Right lobe of liver (tissue), 6 donors: Measurements from ENCODE around the gene CCDC88C. TPM values are rescaled to one million over a fixed set of nuclear protein-coding genes. Genes with fewer than 3 reads are reported as not detected.
"Not testable (repeated sequence)": the region's sequence is repeated elsewhere in the genome, so short reads cannot be mapped to it uniquely, and the experiment has no call there.

Source experiments
- ATAC-seq, 4 donors: fragments of 200-7000 bp; cut with Tn5 transposase; one replicate each; pipeline ENCODE4 v1.9.1; 2020; ENCODE audit warnings: mild to moderate bottlenecking in 4 of 4, moderate library complexity in 4 of 4
- DNase-seq, 3 donors: peaks; one replicate each; pipeline ENCODE4 v3.0.0-alpha.2; 2020
- H3K27ac ChIP-seq, 3 donors: fragments of 200-600 bp; one replicate each; pipeline ENCODE4 v1.8.0; 2022
- H3K27me3 ChIP-seq, 2 donors: fragments of 200-600 bp; one replicate each; pipeline ENCODE4 v1.8.0; 2022
- H3K36me3 ChIP-seq, 4 donors: fragments of 200-600 bp; sonication (generic) in 1 of 4; one replicate each; pipeline versions ENCODE4 v1.5.1 to v1.8.0; 2017 to 2022; ENCODE audit warnings: control low read depth in 1 of 4
- H3K4me1 ChIP-seq, 4 donors: fragments of 200-600 bp; sonication (generic) in 1 of 4; one replicate each; pipeline versions ENCODE4 v1.5.1 to v1.8.0; 2017 to 2022; ENCODE audit warnings: control low read depth in 1 of 4
- H3K4me3 ChIP-seq, 3 donors: fragments of 200-600 bp; one replicate each; pipeline ENCODE4 v1.8.0; 2022
- H3K9me3 ChIP-seq, 4 donors: fragments of 200-600 bp; sonication (generic) in 1 of 4; one replicate each; pipeline versions ENCODE4 v1.5.1 to v1.8.0; 2017 to 2022; ENCODE audit warnings: control low read depth in 1 of 4
- POLR2A ChIP-seq: fragments of 450-650 bp; IDR thresholded peaks from one replicate; pipeline ENCODE4 v1.6.1; 2017; ENCODE audit warnings: antibody characterized with exemption, mild to moderate bottlenecking
- WGBS: methylation state at CpG from one replicate; pipeline ENCODE4 v1.1.6; 2018; ENCODE audit warnings: low coverage, low lambda C conversion rate; ENCODE audit not compliant: insufficient coverage; ENCODE audit errors: missing lambda C conversion rate; 5-methylcytosine and 5-hydroxymethylcytosine counted together
- intact Hi-C, 2 donors: fragments of 100-400 bp; cut with DNase I; formaldehyde crosslinking; loops; one replicate each; pipeline versions ENCODE4 v1.11.2 to v1.14.1; 2022
- total RNA-seq, 6 experiments: library from RNA; depleted of rRNA in 2 of 6; stranded (reverse); fragments of >200 nt in 2 of 6; fragmentation: NEBNext Ultra II Directional in 3 of 6; extraction: Animal tissue kit (Norgen Biotek cat#: 25700) in 3 of 6; gene quantifications; one replicate each; pipeline versions ENCODE4 v1.1.0 to v1.2.4, GENCODE V29; 2016 to 2023
- TF ChIP-seq, protein P1 (sequence below), 4 donors: fragments of 200-600 bp in 3 of 4; fragments of 450-650 bp in 1 of 4; IDR thresholded peaks; one replicate each; pipeline versions ENCODE4 v1.5.1 to v1.8.0; 2016 to 2022; ENCODE audit warnings: antibody characterized with exemption in 4 of 4, mild to moderate bottlenecking in 2 of 4
- donor health status: DM: no; HTN: yes; CAD: no.
- donor health status: DM: no; HTN: no; CAD: no.
- donor health status: DM: no; HTN: no; CAD: no.
- donor health status: DM: no; HTN: yes; CAD: no.
- donor health status: DM: no; HTN: yes; CAD: no.

CCDC88C gene
- total RNA-seq, 6 experiments from 2014 or later = 1.2 to 5.7 (median 3.1) TPM

DNA sequence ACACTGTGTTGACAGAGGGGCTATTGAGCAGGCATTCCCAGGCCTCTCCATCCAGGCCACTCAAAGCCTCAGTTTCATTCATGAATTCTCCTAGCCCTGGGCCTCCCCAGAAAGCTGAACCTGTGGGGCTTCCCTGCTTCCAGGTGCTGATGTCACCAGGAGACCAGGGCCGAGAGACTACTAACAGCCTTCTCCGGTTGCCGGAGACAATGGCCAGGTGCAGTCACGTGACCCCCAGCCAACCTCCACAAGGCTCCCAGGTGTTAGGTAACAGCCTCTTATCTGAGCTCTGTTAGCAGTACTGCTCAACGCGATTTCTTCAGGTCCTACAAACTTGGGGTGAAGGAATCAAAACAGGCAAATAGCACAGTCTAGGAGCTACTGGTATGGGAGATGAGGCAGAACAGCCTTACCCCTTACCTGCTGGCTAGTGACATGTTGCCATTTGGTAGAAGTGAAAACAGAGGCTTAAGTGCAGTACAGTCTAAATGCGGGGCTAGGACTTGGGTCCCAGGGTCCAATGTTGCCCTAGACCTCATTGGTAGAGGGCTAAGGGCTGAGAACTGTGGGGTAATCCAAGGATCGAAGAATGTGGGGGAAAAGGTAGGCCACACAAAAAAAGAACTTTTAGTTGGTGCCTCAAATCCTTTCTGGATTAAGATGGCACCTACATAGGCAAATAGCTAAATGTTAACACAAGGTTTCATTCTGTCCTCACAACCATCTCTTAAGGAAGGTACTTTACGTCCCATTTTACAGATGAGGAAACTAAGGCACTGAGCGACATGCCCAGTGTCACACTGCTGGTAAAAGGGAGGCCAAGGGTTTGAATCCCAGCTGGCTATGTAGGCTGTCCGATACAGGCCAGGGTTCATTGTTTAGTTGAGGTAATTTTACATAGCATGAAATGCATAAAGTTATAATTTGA lies 3.8 kb downstream of the CCDC88C start:
- TF ChIP-seq, protein P1, sequence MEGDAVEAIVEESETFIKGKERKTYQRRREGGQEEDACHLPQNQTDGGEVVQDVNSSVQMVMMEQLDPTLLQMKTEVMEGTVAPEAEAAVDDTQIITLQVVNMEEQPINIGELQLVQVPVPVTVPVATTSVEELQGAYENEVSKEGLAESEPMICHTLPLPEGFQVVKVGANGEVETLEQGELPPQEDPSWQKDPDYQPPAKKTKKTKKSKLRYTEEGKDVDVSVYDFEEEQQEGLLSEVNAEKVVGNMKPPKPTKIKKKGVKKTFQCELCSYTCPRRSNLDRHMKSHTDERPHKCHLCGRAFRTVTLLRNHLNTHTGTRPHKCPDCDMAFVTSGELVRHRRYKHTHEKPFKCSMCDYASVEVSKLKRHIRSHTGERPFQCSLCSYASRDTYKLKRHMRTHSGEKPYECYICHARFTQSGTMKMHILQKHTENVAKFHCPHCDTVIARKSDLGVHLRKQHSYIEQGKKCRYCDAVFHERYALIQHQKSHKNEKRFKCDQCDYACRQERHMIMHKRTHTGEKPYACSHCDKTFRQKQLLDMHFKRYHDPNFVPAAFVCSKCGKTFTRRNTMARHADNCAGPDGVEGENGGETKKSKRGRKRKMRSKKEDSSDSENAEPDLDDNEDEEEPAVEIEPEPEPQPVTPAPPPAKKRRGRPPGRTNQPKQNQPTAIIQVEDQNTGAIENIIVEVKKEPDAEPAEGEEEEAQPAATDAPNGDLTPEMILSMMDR (IDR thresholded peaks at IDR 0.05) = no peak
- TF ChIP-seq POLR2A = no peak
- Histone ChIP-seq H3K4me1 (peaks cover 0 to 18% (median 0%) of the 10 kb centered on the region in 4 donors), H3K9me3 (no peaks in the 10 kb centered on the region), H3K27me3 (no peaks in the 10 kb centered on the region), H3K36me3 (no peaks in the 10 kb centered on the region), H3K4me3 (no peak overlapping the region), H3K27ac (no peak overlapping the region)
- no peak for DNase-seq
- WGBS = 83% methylated on average over 8 of the region's 11 CpGs
- intact Hi-C loops = no loop called here
- ATAC-seq = no peak

DNA sequence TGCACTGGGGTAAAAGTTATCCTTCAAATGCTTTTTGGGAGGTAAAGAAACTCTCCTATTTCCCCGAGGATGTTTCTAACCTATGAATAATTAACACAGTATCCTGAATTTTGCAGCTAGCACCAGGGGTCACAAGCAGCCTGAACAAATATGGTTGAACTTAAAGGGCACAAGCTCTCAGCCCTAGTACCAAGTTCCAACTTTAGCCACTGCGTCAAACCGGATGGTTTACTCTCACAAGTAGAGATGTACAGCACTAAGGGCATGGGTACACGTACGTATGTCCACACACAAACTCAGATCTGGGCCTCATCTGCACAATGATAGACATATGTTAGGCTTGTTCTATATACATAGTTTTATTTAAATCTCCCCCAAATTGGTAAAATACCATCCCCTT lies 4.7 kb downstream of the CCDC88C start:
- Histone ChIP-seq H3K27ac (no peak overlapping the region), H3K9me3 (no peaks in the 10 kb centered on the region), H3K27me3 (no peaks in the 10 kb centered on the region), H3K4me1 (peaks cover 0 to 11% (median 0%) of the 10 kb centered on the region in 4 donors), H3K36me3 (no peaks in the 10 kb centered on the region), H3K4me3 (no peak overlapping the region)
- TF ChIP-seq POLR2A = no peak
- TF ChIP-seq, protein P1 (IDR thresholded peaks at IDR 0.05) = no peak
- ATAC-seq (no peak), DNase-seq (no peak)
- intact Hi-C loops = no loop called here
- WGBS = 54% methylated on average over 5 of the region's 5 CpGs

DNA sequence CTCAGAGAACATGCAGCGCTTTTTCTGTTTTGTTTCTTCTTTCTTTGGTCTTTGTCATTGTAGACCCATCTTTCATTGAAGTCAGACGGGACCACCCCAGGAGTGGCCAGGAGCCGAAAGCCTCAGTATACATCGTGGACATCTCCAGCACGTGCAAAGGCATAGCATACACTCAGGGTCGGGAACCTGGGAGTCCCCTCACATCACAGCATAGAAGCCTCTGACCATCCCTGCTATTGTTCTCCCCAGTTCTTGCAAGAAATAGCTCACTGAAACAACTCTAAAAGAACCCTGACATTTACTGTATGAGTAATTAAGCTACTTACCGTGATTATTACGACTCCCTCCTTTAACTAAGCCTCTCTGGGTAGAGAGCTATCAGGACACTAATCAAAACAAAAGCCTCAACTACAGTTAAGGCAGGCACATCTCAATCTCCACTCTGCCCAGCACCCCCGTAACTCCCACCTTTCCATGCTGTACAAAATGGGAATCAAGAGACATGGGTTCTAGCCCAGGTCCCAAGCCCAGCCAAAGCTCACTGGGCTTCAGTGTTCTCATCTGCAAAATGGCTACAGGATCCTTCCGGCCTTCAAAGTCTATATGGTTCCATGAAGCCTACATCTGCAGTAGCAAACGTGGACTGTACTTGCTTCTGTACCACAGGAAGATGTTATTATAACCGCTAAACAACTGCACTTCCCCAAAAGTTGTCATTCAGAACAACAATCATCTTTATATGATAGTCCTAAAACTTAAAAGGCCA lies 6.7 kb downstream of the CCDC88C start:
- 77% methylated on average over 11 of the region's 12 CpGs for WGBS
- Histone ChIP-seq H3K4me3 (no peak overlapping the region), H3K9me3 (no peaks in the 10 kb centered on the region), H3K27ac (no peak overlapping the region), H3K36me3 (no peaks in the 10 kb centered on the region), H3K4me1 (peaks cover 0 to 11% (median 0%) of the 10 kb centered on the region in 4 donors), H3K27me3 (no peaks in the 10 kb centered on the region)
- TF ChIP-seq POLR2A = no peak
- TF ChIP-seq, protein P1 (IDR thresholded peaks at IDR 0.05) = no peak
- no peak for ATAC-seq
- no peak for DNase-seq
- intact Hi-C loops = no loop called here

DNA sequence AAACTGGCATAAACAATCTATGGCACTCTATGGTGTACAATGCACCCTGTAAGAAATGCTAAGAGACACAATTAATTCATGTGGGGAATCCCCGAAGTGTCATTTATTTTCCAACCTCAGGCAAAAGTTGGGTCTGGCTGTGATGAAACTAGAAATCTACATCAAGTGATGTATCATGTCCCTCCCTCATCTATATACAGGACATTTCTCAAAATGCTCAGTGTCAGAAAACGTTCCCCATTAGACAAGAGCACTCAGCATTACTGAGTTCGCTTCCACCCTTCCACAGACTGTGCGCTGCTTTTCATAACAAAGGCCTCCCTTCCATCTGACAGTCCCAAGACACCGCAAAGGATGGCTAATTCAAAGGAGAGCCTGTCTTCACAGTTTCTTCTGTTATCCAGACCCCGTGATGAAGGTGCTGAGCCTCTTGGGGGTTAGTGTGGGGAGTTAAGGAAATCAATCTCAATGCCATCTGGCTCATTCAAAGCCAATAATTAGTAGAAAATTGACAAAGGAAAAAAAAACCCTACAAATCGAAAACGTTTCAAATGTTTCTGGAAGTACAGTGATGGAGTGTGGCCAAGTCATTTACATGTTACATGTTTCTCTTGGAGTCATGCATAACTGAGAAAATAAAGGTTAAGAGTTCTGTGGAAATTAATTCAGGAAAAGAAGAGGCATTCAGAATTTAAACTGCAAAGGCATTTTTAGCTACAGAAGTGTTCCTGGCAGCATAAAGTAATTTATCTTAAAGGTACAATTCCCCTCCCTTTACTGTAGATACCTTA lies 7.5 kb downstream of the CCDC88C start:
- TF ChIP-seq, protein P1 (IDR thresholded peaks at IDR 0.05) = no peak
- TF ChIP-seq POLR2A = no peak
- no peak overlapping the region for H3K27ac ChIP-seq
- H3K9me3 ChIP-seq = no peaks in the 10 kb centered on the region
- peaks cover 0 to 11% (median 0%) of the 10 kb centered on the region in 4 donors for H3K4me1 ChIP-seq
- intact Hi-C loops = no loop called here
- DNase-seq = no peak
- H3K36me3 ChIP-seq = no peaks in the 10 kb centered on the region
- WGBS = 50% methylated on average over 7 of the region's 8 CpGs
- no peak for ATAC-seq
- no peak overlapping the region for H3K4me3 ChIP-seq
- no peaks in the 10 kb centered on the region for H3K27me3 ChIP-seq

DNA sequence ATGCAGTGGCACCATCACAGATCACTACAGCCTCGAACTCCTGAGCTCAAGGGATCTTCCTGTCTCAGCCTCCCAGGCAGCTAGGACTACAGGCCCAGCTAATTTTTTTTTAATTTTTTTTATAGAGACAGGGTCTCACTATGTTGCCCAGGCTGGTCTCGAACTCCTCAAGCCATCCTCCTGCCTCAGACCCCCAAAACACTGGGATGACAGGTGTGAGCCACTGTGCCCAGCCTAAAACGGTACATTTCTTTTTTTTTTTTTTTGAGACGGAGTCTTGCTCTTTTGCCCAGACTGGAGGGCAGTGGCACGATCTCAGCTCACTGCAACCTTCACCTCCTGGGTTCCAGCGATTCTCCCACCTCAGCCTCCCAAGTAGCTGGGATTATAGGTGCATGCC lies 8.4 kb downstream of the CCDC88C start:
- peaks cover 0 to 11% (median 0%) of the 10 kb centered on the region in 4 donors for H3K4me1 ChIP-seq
- H3K9me3 ChIP-seq, H3K27ac ChIP-seq, H3K27me3 ChIP-seq, H3K36me3 ChIP-seq, ATAC-seq, intact Hi-C loops, DNase-seq, H3K4me3 ChIP-seq: not testable (repeated sequence)
- 80% methylated on average over 5 of the region's 6 CpGs for WGBS
